ENCODE data around the gene IFNAR2.

IFNAR2 gene

DNA sequence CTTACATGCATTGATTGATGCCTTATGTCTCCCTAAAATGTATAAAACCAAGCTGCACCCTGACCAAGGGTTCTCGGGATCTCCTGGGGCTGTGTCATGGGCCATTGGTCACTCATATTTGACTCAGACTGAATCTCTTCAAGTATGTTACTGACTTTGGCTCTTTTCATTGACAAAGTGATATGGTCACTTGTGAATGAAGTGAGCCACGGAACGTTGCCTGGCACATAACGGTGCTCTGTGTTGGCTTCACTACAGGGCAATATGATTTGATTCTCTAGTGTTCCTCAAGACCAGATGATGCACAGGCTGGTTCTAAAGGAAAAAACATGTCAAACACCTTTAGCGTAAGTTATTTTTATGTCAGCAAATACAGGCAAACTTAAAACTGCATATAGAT is 25.0 kb downstream of the IFNAR2 start:
- H3K4me3 ChIP-seq: no peak overlapping the region
- no peaks in the 10 kb centered on the region for H3K9me3 ChIP-seq
- intact Hi-C loops (cut with DNase I; ENCODE audit: low total_unique reads): no loop called here
- H3K27ac ChIP-seq: no peak overlapping the region
- no peaks in the 10 kb centered on the region for H3K4me1 ChIP-seq
- H3K36me3 ChIP-seq: peaks cover 33 to 90% (median 77%) of the 10 kb centered on the region in 3 donors
- H3K27me3 ChIP-seq: no peaks in the 10 kb centered on the region
- DNase-seq: no peak
- TF ChIP-seq, protein P1, sequence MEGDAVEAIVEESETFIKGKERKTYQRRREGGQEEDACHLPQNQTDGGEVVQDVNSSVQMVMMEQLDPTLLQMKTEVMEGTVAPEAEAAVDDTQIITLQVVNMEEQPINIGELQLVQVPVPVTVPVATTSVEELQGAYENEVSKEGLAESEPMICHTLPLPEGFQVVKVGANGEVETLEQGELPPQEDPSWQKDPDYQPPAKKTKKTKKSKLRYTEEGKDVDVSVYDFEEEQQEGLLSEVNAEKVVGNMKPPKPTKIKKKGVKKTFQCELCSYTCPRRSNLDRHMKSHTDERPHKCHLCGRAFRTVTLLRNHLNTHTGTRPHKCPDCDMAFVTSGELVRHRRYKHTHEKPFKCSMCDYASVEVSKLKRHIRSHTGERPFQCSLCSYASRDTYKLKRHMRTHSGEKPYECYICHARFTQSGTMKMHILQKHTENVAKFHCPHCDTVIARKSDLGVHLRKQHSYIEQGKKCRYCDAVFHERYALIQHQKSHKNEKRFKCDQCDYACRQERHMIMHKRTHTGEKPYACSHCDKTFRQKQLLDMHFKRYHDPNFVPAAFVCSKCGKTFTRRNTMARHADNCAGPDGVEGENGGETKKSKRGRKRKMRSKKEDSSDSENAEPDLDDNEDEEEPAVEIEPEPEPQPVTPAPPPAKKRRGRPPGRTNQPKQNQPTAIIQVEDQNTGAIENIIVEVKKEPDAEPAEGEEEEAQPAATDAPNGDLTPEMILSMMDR (IDR thresholded peaks at IDR 0.05): no peak

DNA sequence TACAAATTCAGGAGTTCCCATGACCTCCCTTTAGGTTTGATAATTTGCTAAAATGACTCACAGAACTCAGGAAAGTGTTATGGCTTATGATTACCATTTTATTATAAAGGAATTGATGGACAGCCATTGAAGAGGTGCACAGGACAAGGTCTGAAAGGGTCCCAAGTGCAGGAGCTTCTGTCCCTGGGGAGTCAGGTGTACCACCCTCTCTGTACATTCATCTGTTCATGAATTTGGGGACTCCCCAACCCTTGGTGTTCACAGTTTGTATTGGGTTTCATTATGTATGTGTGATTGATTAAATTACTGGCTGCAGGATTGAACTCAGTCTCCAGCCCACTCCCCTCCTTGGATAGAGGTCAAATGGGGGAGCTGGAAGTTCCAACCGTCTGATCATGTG is 25.7 kb downstream of the IFNAR2 start:
- Histone ChIP-seq H3K36me3 (peaks cover 31 to 83% (median 76%) of the 10 kb centered on the region in 3 donors), H3K9me3 (no peaks in the 10 kb centered on the region), H3K4me1 (no peaks in the 10 kb centered on the region), H3K27me3 (no peaks in the 10 kb centered on the region), H3K27ac (no peak overlapping the region), H3K4me3 (no peak overlapping the region)
- intact Hi-C loops (cut with DNase I; ENCODE audit: low total_unique reads): no loop called here
- no peak for DNase-seq
- TF ChIP-seq, protein P1 (IDR thresholded peaks at IDR 0.05): no peak

DNA sequence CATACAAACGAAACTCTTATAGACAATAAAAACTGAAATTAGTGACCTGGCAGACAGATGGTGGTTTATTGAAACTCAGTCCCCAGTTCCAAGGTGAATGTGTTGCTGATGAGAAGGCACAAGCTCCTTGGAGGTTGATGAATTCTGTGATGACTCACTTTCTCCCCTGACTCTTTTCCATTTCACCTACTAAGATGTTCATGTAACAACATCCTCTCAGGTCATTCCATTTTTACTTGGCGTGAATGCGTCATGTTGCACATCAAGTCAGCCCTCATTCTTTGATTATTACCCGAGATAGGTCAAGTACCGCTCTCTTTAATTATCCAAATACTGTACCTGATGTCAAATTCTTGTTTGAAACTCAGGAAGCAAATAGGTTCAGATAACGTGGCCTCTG is 26.3 kb downstream of the IFNAR2 start:
- no peak for DNase-seq
- intact Hi-C loops (cut with DNase I; ENCODE audit: low total_unique reads): no loop called here
- no peaks in the 10 kb centered on the region for H3K4me1 ChIP-seq
- H3K27ac ChIP-seq: no peak overlapping the region
- no peak overlapping the region for H3K4me3 ChIP-seq
- TF ChIP-seq, protein P1 (IDR thresholded peaks at IDR 0.05): no peak
- no peaks in the 10 kb centered on the region for H3K9me3 ChIP-seq
- no peaks in the 10 kb centered on the region for H3K27me3 ChIP-seq
- peaks cover 27 to 77% (median 71%) of the 10 kb centered on the region in 3 donors for H3K36me3 ChIP-seq

DNA sequence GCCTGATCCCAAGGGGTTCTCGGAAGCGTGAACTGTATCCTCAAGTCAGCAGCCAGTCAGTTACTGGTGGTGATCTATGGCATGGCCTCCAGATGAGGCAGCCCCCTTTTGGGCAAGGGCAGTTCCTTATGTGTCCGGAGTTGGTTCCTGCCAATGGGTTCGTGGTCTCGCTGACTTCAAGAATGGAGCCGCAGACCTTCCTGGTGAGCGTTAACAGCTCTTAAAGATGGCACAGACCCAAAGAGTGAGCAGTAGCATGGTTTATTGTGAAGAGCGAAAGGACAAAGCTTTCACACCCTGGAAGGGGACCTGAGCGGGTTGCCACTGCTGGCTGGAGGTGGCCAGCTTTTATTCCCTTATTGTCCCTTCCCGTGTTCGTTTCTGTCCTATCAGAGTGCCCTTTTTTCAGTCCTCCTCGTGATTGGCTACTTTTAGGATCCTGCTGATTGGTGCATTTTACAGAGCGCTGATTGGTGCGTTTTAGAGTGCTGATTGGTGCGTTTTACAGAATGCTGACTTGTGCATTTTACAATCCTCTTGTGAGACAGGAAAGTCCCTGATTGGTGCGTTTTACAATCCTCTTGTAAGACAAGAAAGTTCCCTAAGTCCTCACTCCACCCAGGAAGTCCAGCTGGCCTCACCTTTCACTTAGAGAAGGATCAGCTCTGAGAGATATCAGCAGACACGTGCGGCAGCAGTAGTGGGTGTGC is 27.5 kb downstream of the IFNAR2 start:
- intact Hi-C loops (cut with DNase I; ENCODE audit: low total_unique reads): no loop called here
- H3K4me1 ChIP-seq: no peaks in the 10 kb centered on the region
- peaks cover 27 to 66% (median 65%) of the 10 kb centered on the region in 3 donors for H3K36me3 ChIP-seq

DNA sequence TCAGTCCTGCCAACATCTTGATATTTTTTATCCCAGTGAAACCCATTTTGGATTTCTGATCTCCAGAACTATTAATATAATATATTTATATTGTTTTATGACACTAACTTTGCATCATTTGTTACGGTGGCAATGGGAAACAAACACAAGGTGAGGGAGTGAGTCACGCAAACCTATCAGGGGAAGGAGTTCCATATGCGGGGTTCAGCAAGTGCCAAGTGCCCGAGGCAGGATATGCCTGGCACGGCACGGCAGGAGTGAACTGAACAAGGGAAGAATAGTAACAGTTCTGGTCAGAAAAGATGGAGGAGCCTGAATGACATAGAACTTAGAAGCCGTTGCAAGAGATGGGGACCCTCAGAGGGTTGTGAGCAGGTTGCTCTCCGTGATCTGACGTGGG is 28.7 kb downstream of the IFNAR2 start:
- DNase-seq: no peak
- Histone ChIP-seq H3K4me1 (no peaks in the 10 kb centered on the region), H3K27me3 (no peaks in the 10 kb centered on the region), H3K4me3 (no peak overlapping the region), H3K36me3 (peaks cover 17 to 63% (median 62%) of the 10 kb centered on the region in 3 donors), H3K9me3 (no peaks in the 10 kb centered on the region), H3K27ac (no peak overlapping the region)
- intact Hi-C loops (cut with DNase I; ENCODE audit: low total_unique reads): no loop called here
- TF ChIP-seq, protein P1 (IDR thresholded peaks at IDR 0.05): no peak

More for the DNA sequence above, 27.5 kb downstream of the IFNAR2 start:
- no peaks in the 10 kb centered on the region for H3K9me3 ChIP-seq
- no peaks in the 10 kb centered on the region for H3K27me3 ChIP-seq
- DNase-seq: no peak
- no peak overlapping the region for H3K4me3 ChIP-seq
- TF ChIP-seq, protein P1 (IDR thresholded peaks at IDR 0.05): no peak
- H3K27ac ChIP-seq: no peak overlapping the region

All from tibial artery (tissue), 4 donors.